Endothelial cell of umbilical vein (primary cell): ENCODE data around the gene DNAH1. TPM values are rescaled to one million over a fixed set of nuclear protein-coding genes. Genes with fewer than 3 reads are reported as not detected.

Experiments
- BruUV-seq: library from RNA; stranded (reverse); fragments of 400-500 nt; replicated peaks from 2 replicates; lab custom pipeline; 2021; lab: Mats Ljungman, UMichigan
- CTCF ChIA-PET: fragments of 300-600, 350-600 bp; sonication (Branson Sonifier 250); formaldehyde crosslinking; loops from one replicate; lab custom pipeline; 2021; ENCODE audit warnings: antibody characterized with exemption, inconsistent platforms; lab: Charles Lee
- POLR2A ChIA-PET: fragments of 300-600, 350-600 bp; sonication (Branson Sonifier 250); formaldehyde crosslinking; loops from one replicate; lab custom pipeline; 2021; ENCODE audit warnings: antibody characterized with exemption, inconsistent platforms; lab: Charles Lee
- DNase-seq: peaks from one replicate; pipeline ENCODE4 v3.0.0-alpha.2; 2011; ENCODE audit warnings: low read depth, low spot score
- FAIRE-seq: peaks from 2 replicates; lab custom pipeline; 2011; peaks lifted over from hg19 to GRCh38; lab: Jason Lieb, UNC
- H2AFZ ChIP-seq: 2 replicates; pipeline ENCODE4 v1.6.0; 2012; ENCODE audit warnings: low read depth, low read length, control low read depth, inconsistent platforms
- H3K27ac ChIP-seq: 2 replicates; pipeline ENCODE4 v1.5.1; 2011; ENCODE audit warnings: low read depth, mild to moderate bottlenecking, control low read depth, low read length, moderate library complexity; ENCODE audit not compliant: insufficient read depth
- H3K27me3 ChIP-seq, 2 experiments: 2 replicates each; pipeline versions ENCODE4 v1.6.0 to v1.6.1; 2011; ENCODE audit warnings: low read length in 2 of 2, mixed read lengths in 1 of 2; ENCODE audit not compliant: control insufficient read depth in 2 of 2, insufficient read depth in 2 of 2
- H3K36me3 ChIP-seq, 2 experiments: 2 replicates in 1 of 2; 3 replicates in 1 of 2; pipeline ENCODE4 v1.5.1; 2011; ENCODE audit warnings: low read length in 2 of 2, mild to moderate bottlenecking in 1 of 2, moderate library complexity in 1 of 2; ENCODE audit not compliant: control insufficient read depth in 2 of 2, insufficient read depth in 2 of 2; ENCODE audit errors: extremely low read depth in 1 of 2
- H3K4me1 ChIP-seq: 3 replicates; pipeline ENCODE4 v1.5.1; 2011; ENCODE audit warnings: mild to moderate bottlenecking, low read length; ENCODE audit not compliant: control insufficient read depth, insufficient read depth; ENCODE audit errors: extremely low read depth
- H3K4me2 ChIP-seq: 2 replicates; pipeline ENCODE4 v1.6.1; 2011; ENCODE audit warnings: low read length, control low read depth, mixed read lengths; ENCODE audit not compliant: insufficient read depth
- H3K4me3 ChIP-seq, 3 experiments: fragments of 200-600 bp in 1 of 3; sonication (generic), shearing (Covaris generic) in 1 of 3; replicated peaks in 1 of 3; 2 replicates each; pipeline ENCODE4 v1.5.1; 2011 to 2016; ENCODE audit warnings: control low read depth in 3 of 3, low read length in 3 of 3, mild to moderate bottlenecking in 2 of 3, inconsistent platforms in 1 of 3, low read depth in 1 of 3, moderate library complexity in 1 of 3; ENCODE audit not compliant: insufficient read depth in 1 of 3
- H3K79me2 ChIP-seq: 2 replicates; pipeline ENCODE4 v1.6.0; 2012; ENCODE audit warnings: low read length, inconsistent platforms; ENCODE audit not compliant: control insufficient read depth, insufficient read depth
- H3K9ac ChIP-seq: replicated peaks from 2 replicates; pipeline ENCODE3; 2011; ENCODE audit warnings: low read length, control low read depth; ENCODE audit not compliant: insufficient read depth; ENCODE audit errors: extremely low read depth
- H3K9me1 ChIP-seq: replicated peaks from 3 replicates; pipeline ENCODE4 v1.6.0; 2011; ENCODE audit warnings: mild to moderate bottlenecking, low read length; ENCODE audit not compliant: control insufficient read depth, insufficient read depth; ENCODE audit errors: extremely low read depth
- H3K9me3 ChIP-seq: replicated peaks from 2 replicates; pipeline ENCODE4 v1.5.1; 2012; ENCODE audit warnings: low read length, inconsistent platforms; ENCODE audit not compliant: control insufficient read depth, insufficient read depth
- H4K20me1 ChIP-seq: replicated peaks from 2 replicates; pipeline ENCODE3; 2011; ENCODE audit warnings: mild to moderate bottlenecking, low read length; ENCODE audit not compliant: control insufficient read depth, insufficient read depth; ENCODE audit errors: extremely low read depth
- JUN ChIP-seq: IDR thresholded peaks from 2 replicates; pipeline ENCODE4 v1.6.1; 2011; ENCODE audit warnings: borderline replicate concordance, low read depth; ENCODE audit not compliant: insufficient read length, insufficient read depth
- MAX ChIP-seq: IDR thresholded peaks from 2 replicates; pipeline ENCODE4 v1.6.1; 2011; ENCODE audit not compliant: insufficient read depth, insufficient read length
- MYC ChIP-seq: IDR thresholded peaks from one replicate; pipeline ENCODE4 v1.6.1; 2011; ENCODE audit warnings: mild to moderate bottlenecking, low read depth, low read length
- POLR2A ChIP-seq: IDR thresholded peaks from 2 replicates; pipeline ENCODE4 v1.6.1; 2012; ENCODE audit warnings: low read depth, mild to moderate bottlenecking, control low read depth, low read length
- dilution Hi-C: fragments of 300-500 bp; cut with MboI; formaldehyde crosslinking; loops from one replicate; pipeline ENCODE4 v1.15.0; 2019; ENCODE audit warnings: low sequenced_read_pairs; ENCODE audit not compliant: extremely low pct_ligation_motif_present
- intact Hi-C: fragments of 100-400 bp; cut with micrococcal nuclease; formaldehyde crosslinking; loops from one replicate; pipeline ENCODE4 v1.10.0; 2022
- polyA plus RNA-seq, 4 experiments: library from polyadenylated mRNA; depleted of rRNA in 3 of 4; stranded (reverse) in 3 of 4; unstranded in 1 of 4; fragments of >200 nt; gene quantifications; 2 replicates each; pipeline versions ENCODE4 v1.2.1 to v1.2.3, GENCODE V29; 2011 to 2012; ENCODE audit warnings: missing spikeins in 1 of 4
- total RNA-seq: library from RNA; stranded (reverse); gene quantifications from 2 replicates; pipeline ENCODE4 v1.2.3, GENCODE V29; 2021
- TF ChIP-seq, protein P1 (sequence below), 2 donors: IDR thresholded peaks; 1 replicate in 1 of 2; 2 replicates in 1 of 2; pipeline ENCODE4 v1.5.1; 2011; ENCODE audit warnings: low read length in 2 of 2, mild to moderate bottlenecking in 2 of 2, moderate library complexity in 2 of 2, control low read depth in 1 of 2, inconsistent platforms in 1 of 2, low read depth in 1 of 2; ENCODE audit not compliant: insufficient read depth in 1 of 2; ENCODE audit errors: extremely low read depth in 1 of 2

DNAH1 gene
- total and polyA plus RNA-seq, 2 donors (not counting 3 experiments of a cell fraction or from before 2014, with no cell fraction given), result 5.8 to 6.0 TPM

DNA sequence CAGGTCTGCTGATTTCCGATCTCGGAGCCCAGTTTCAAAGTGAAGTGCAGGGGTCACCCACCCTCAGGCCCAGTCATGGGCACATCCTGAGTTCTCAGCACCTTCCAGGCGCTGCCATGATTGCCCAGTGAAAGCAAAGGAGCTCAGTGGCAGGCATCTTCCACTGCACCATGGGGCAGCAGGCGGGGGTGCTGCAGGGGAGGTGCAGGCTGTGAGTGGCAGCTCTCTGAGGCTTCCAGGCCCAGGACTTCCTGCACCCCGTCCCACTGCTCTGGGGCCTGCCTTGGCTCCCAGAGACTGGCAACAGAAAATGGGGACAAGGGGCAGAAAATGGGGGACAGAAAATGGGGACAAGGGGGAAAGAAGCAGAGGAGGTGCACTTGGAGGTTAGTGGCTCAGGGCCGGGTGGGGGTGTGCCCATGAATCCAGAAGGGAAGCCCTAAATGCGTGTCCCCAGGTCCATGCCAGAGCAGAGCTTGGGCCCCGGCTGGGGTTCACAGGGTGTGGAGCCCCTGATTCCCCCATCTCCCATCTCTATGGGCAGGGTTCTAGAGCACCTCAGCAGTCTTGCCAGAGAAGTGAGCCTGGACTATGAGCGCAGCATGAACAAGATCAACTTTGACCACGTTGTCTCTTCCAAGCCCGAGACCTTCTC is 28.0 kb downstream of the DNAH1 start:
- no peak for FAIRE-seq
- Histone ChIP-seq H3K9me1 (no peaks in the 10 kb centered on the region), H4K20me1 (no peaks in the 10 kb centered on the region), H3K79me2 (no peaks in the 10 kb centered on the region), H3K36me3 (no peaks in the 10 kb centered on the region), H3K9me3 (no peaks in the 10 kb centered on the region), H2AFZ (no peak overlapping the region), H3K27me3 (no peaks in the 10 kb centered on the region), H3K27ac (no peak overlapping the region), H3K4me2 (no peak overlapping the region), H3K9ac (no peak overlapping the region), H3K4me3 (no peak overlapping the region), H3K4me1 (no peaks in the 10 kb centered on the region)
- DNase-seq, result no peak
- dilution Hi-C loops, result no loop called here
- POLR2A ChIA-PET, result no interaction called here
- TF ChIP-seq MAX (no peak), POLR2A (no peak), MYC (no peak), JUN (no peak)
- TF ChIP-seq, protein P1, sequence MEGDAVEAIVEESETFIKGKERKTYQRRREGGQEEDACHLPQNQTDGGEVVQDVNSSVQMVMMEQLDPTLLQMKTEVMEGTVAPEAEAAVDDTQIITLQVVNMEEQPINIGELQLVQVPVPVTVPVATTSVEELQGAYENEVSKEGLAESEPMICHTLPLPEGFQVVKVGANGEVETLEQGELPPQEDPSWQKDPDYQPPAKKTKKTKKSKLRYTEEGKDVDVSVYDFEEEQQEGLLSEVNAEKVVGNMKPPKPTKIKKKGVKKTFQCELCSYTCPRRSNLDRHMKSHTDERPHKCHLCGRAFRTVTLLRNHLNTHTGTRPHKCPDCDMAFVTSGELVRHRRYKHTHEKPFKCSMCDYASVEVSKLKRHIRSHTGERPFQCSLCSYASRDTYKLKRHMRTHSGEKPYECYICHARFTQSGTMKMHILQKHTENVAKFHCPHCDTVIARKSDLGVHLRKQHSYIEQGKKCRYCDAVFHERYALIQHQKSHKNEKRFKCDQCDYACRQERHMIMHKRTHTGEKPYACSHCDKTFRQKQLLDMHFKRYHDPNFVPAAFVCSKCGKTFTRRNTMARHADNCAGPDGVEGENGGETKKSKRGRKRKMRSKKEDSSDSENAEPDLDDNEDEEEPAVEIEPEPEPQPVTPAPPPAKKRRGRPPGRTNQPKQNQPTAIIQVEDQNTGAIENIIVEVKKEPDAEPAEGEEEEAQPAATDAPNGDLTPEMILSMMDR (IDR thresholded peaks at IDR 0.05; ENCODE audit: extremely low read depth in 1 of 2, insufficient read depth in 1 of 2, low read depth in 1 of 2, low read length in 2 of 2), result no peak
- CTCF ChIA-PET, result interaction anchor here (8.8 kb wide), 1 partner anchor 123 kb away, joined by 133 read pairs; the partner anchor contains the start of gene TLR9
- no TSS peak for BruUV-seq
- intact Hi-C loops, result no loop called here
